ENCODE results near the gene EPHB1. TPM values are rescaled to one million over a fixed set of nuclear protein-coding genes. Genes with fewer than 3 reads are reported as not detected.

Gene EPHB1
- polyA plus RNA-seq, 1 of the 3 experiments (the other 2 are of a cell fraction) = 1.2 TPM

DNA sequence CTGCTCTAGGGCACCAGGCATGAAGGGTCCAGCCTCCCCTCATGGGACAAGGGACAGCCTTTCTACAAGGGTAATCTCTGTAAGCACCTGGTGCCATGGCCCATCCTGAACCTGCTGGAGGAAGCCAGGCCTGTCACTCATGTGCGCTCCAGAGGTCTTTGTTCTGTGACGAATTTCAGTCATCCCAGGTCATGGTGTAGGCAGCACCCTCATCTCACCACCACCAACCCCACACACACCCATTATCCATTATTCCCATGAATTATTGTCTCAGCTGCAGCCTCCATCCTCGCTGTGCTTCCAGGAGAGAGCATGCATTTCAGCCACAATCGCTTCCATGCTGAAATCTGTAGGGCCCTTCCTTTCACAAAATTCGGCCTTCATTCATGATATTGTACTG lies 419.3 kb downstream of the EPHB1 start:
- DNase-seq = no peak
- Histone ChIP-seq H3K4me3 (ENCODE audit: low read depth in 2 of 2, low read length in 1 of 2) (no peak overlapping the region), H3K36me3 (replicated peaks in 1 of 2; ENCODE audit: control insufficient read depth in 1 of 2, insufficient read depth in 2 of 2, low read length in 1 of 2) (no peaks in the 10 kb centered on the region), H3K27ac (ENCODE audit: low read depth in 2 of 2, low read length in 1 of 2) (no peak overlapping the region), H3K79me2 (ENCODE audit: insufficient read depth) (no peaks in the 10 kb centered on the region), H4K20me1 (ENCODE audit: insufficient read depth) (no peaks in the 10 kb centered on the region), H3K9me2 (no peaks in the 10 kb centered on the region), H3K27me3 (ENCODE audit: insufficient read depth) (no peaks in the 10 kb centered on the region), H3K9me3 (no peaks in the 10 kb centered on the region), H3K4me1 (ENCODE audit: control insufficient read depth in 1 of 2, insufficient read depth in 2 of 2, low read depth in 1 of 2, low read length in 1 of 2) (no peaks in the 10 kb centered on the region), H3K9ac (no peak overlapping the region), H3F3A (replicated peaks; ENCODE audit: insufficient read depth) (no peaks in the 10 kb centered on the region), H2AFZ (ENCODE audit: low read depth) (no peak overlapping the region), H3K4me2 (no peak overlapping the region)
- ChIA-PET CTCF (no interaction called here), POLR2A (no interaction called here)
- no peak for TF ChIP-seq FOXJ3 (CRISPR knock-in tag; IDR thresholded peaks at IDR 0.05)
- no peak for TF ChIP-seq MEF2A (IDR thresholded peaks at IDR 0.05; ENCODE audit: borderline replicate concordance, low read depth)
- TF ChIP-seq, protein P1, sequence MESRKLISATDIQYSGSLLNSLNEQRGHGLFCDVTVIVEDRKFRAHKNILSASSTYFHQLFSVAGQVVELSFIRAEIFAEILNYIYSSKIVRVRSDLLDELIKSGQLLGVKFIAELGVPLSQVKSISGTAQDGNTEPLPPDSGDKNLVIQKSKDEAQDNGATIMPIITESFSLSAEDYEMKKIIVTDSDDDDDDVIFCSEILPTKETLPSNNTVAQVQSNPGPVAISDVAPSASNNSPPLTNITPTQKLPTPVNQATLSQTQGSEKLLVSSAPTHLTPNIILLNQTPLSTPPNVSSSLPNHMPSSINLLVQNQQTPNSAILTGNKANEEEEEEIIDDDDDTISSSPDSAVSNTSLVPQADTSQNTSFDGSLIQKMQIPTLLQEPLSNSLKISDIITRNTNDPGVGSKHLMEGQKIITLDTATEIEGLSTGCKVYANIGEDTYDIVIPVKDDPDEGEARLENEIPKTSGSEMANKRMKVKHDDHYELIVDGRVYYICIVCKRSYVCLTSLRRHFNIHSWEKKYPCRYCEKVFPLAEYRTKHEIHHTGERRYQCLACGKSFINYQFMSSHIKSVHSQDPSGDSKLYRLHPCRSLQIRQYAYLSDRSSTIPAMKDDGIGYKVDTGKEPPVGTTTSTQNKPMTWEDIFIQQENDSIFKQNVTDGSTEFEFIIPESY (IDR thresholded peaks at IDR 0.05; ENCODE audit: borderline replicate concordance, low read depth) = no peak
- TF ChIP-seq FOXM1 (IDR thresholded peaks at IDR 0.05; ENCODE audit: low read depth) = no peak
- no peak for TF ChIP-seq SIN3A (IDR thresholded peaks at IDR 0.05; ENCODE audit: borderline replicate concordance, low read depth, low read length)
- no peak for TF ChIP-seq JUND (IDR thresholded peaks at IDR 0.05)
- WGBS (ENCODE audit: low lambda C conversion rate) = 59% methylated on average over 5 of the region's 5 CpGs

DNA sequence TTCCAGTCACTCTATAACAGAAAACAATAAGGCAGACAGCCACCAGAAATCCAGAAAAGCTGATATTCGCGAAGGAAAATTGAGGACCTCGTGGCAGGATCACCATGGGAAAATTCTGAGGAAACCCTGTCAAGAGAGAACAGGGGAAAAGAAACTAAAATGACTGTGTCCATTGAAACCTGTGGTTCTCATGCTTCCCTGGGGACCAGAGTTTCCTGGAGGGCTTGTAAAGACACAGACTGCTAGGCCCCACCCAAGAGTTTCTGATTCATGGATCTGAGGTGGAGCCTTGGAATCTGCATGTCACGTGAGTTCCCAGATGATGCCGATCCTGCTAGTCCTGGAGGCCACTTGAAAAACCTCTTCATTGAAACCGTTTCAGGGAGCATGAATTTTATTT lies 420.5 kb downstream of the EPHB1 start:
- no peak for DNase-seq
- TF ChIP-seq RXRA (IDR thresholded peaks at IDR 0.05; ENCODE audit: borderline replicate concordance, low read depth) (no peak), RFX5 (IDR thresholded peaks at IDR 0.05; ENCODE audit: low read length) (no peak), SIN3A (IDR thresholded peaks at IDR 0.05; ENCODE audit: borderline replicate concordance, low read depth, low read length) (no peak), EZH2phosphoT487 (IDR thresholded peaks at IDR 0.05; ENCODE audit: borderline replicate concordance, low read depth) (no peak), TCF12 (IDR thresholded peaks at IDR 0.05) (no peak), RCOR1 (IDR thresholded peaks at IDR 0.05; ENCODE audit: low read length) (no peak), FOSL2 (IDR thresholded peaks at IDR 0.05; ENCODE audit: borderline replicate concordance, low read depth) (no peak), RAD21 (IDR thresholded peaks at IDR 0.05; ENCODE audit: low read length) (no peak)
- TF ChIP-seq, protein P2, sequence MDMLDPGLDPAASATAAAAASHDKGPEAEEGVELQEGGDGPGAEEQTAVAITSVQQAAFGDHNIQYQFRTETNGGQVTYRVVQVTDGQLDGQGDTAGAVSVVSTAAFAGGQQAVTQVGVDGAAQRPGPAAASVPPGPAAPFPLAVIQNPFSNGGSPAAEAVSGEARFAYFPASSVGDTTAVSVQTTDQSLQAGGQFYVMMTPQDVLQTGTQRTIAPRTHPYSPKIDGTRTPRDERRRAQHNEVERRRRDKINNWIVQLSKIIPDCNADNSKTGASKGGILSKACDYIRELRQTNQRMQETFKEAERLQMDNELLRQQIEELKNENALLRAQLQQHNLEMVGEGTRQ (IDR thresholded peaks at IDR 0.05; ENCODE audit: borderline replicate concordance, low read depth, low read length) = no peak
- TF ChIP-seq, protein P3, sequence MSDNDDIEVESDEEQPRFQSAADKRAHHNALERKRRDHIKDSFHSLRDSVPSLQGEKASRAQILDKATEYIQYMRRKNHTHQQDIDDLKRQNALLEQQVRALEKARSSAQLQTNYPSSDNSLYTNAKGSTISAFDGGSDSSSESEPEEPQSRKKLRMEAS (IDR thresholded peaks at IDR 0.05; ENCODE audit: low read depth) = no peak
- TF ChIP-seq, protein P4, sequence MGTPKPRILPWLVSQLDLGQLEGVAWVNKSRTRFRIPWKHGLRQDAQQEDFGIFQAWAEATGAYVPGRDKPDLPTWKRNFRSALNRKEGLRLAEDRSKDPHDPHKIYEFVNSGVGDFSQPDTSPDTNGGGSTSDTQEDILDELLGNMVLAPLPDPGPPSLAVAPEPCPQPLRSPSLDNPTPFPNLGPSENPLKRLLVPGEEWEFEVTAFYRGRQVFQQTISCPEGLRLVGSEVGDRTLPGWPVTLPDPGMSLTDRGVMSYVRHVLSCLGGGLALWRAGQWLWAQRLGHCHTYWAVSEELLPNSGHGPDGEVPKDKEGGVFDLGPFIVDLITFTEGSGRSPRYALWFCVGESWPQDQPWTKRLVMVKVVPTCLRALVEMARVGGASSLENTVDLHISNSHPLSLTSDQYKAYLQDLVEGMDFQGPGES (IDR thresholded peaks at IDR 0.05; ENCODE audit: low read depth, low read length) = no peak
- Histone ChIP-seq H3K4me1 (ENCODE audit: control insufficient read depth in 1 of 2, insufficient read depth in 2 of 2, low read depth in 1 of 2, low read length in 1 of 2) (no peaks in the 10 kb centered on the region), H3K9me2 (no peaks in the 10 kb centered on the region), H3K36me3 (replicated peaks in 1 of 2; ENCODE audit: control insufficient read depth in 1 of 2, insufficient read depth in 2 of 2, low read length in 1 of 2) (no peaks in the 10 kb centered on the region), H3K27me3 (ENCODE audit: insufficient read depth) (no peaks in the 10 kb centered on the region), H4K20me1 (ENCODE audit: insufficient read depth) (no peaks in the 10 kb centered on the region), H3K9ac (no peak overlapping the region), H2AFZ (ENCODE audit: low read depth) (no peak overlapping the region), H3K79me2 (ENCODE audit: insufficient read depth) (no peaks in the 10 kb centered on the region), H3K4me2 (no peak overlapping the region), H3F3A (replicated peaks; ENCODE audit: insufficient read depth) (no peaks in the 10 kb centered on the region), H3K27ac (ENCODE audit: low read depth in 2 of 2, low read length in 1 of 2) (no peak overlapping the region), H3K4me3 (ENCODE audit: low read depth in 2 of 2, low read length in 1 of 2) (no peak overlapping the region), H3K9me3 (no peaks in the 10 kb centered on the region)
- ChIA-PET CTCF (no interaction called here), POLR2A (no interaction called here)
- WGBS (ENCODE audit: low lambda C conversion rate) = 69% methylated on average over 6 of the region's 6 CpGs
